Neural cell (in vitro differentiated cells): ENCODE measurements around the gene FHL2. TPM values are rescaled to one million over a fixed set of nuclear protein-coding genes. Genes with fewer than 3 reads are reported as not detected.

Source experiments
- H2AFZ ChIP-seq: fragments of 200-600, 300-800 bp; sonication (generic), shearing (Covaris generic); 2 replicates; pipeline ENCODE4 v1.6.0; 2014; ENCODE audit warnings: low read depth, mild to moderate bottlenecking, antibody characterized with exemption, low read length, moderate library complexity
- H3F3A ChIP-seq: fragments of 200-600 bp; shearing (Covaris generic); 2 replicates; pipeline ENCODE4 v1.6.1; 2016; ENCODE audit warnings: mild to moderate bottlenecking, moderate library complexity, mixed read lengths, antibody characterized with exemption, low read length; ENCODE audit not compliant: insufficient read depth, poor library complexity, severe bottlenecking
- H3K27ac ChIP-seq: fragments of 200-600, 300-800 bp; sonication (generic), shearing (Covaris generic); 2 replicates; pipeline ENCODE4 v1.5.1; 2014; ENCODE audit warnings: mild to moderate bottlenecking, low read length, moderate library complexity
- H3K27me3 ChIP-seq: fragments of 300-800, 200-600 bp; sonication (generic), shearing (Covaris generic); 2 replicates; pipeline ENCODE4 v1.6.0; 2014; ENCODE audit warnings: mild to moderate bottlenecking, low read depth, low read length, moderate library complexity; ENCODE audit not compliant: insufficient read depth
- H3K36me3 ChIP-seq: fragments of 300-800, 200-600 bp; sonication (generic), shearing (Covaris generic); 2 replicates; pipeline ENCODE4 v1.5.1; 2014; ENCODE audit warnings: mild to moderate bottlenecking, antibody characterized with exemption, low read length, moderate library complexity; ENCODE audit not compliant: insufficient read depth
- H3K4me2 ChIP-seq: fragments of 300-800, 200-600 bp; sonication (generic), shearing (Covaris generic); 2 replicates; pipeline ENCODE4 v1.6.0; 2014; ENCODE audit warnings: mild to moderate bottlenecking, low read length
- H3K4me3 ChIP-seq: fragments of 300-800, 200-600 bp; sonication (generic), shearing (Covaris generic); 2 replicates; pipeline ENCODE4 v1.5.1; 2014; ENCODE audit warnings: mild to moderate bottlenecking, low read length, moderate library complexity
- H3K79me2 ChIP-seq: fragments of 200-600 bp; shearing (Covaris generic); replicated peaks from 2 replicates; pipeline ENCODE4 v1.6.0; 2014; ENCODE audit warnings: mild to moderate bottlenecking, low read length, moderate library complexity; ENCODE audit not compliant: insufficient read depth
- H3K9ac ChIP-seq: fragments of 300-800, 200-600 bp; sonication (generic), shearing (Covaris generic); 2 replicates; pipeline ENCODE4 v1.6.1; 2016; ENCODE audit warnings: mild to moderate bottlenecking, low read length, mixed read lengths
- H3K9me2 ChIP-seq: fragments of 200-600 bp; shearing (Covaris generic); 2 replicates; pipeline ENCODE4 v1.6.1; 2016; ENCODE audit warnings: mild to moderate bottlenecking, low read length, mixed read lengths; ENCODE audit not compliant: insufficient read depth
- H3K9me3 ChIP-seq: fragments of 200-600, 300-800 bp; sonication (generic), shearing (Covaris generic); 2 replicates; pipeline ENCODE4 v1.6.1; 2016; ENCODE audit warnings: mild to moderate bottlenecking, mixed run types, low read length, moderate library complexity, mixed read lengths
- H4K20me1 ChIP-seq: fragments of 200-600 bp; shearing (Covaris generic); 2 replicates; pipeline ENCODE4 v1.6.1; 2016; ENCODE audit warnings: mild to moderate bottlenecking, mixed run types; ENCODE audit not compliant: insufficient read depth
- CTCF ChIP-seq: fragments of 450-650 bp; IDR thresholded peaks from 2 replicates; pipeline ENCODE4 v1.5.1; 2014; ENCODE audit warnings: antibody characterized with exemption, mild to moderate bottlenecking, moderate library complexity; ENCODE audit not compliant: poor library complexity, severe bottlenecking
- EP300 ChIP-seq: fragments of 450-650 bp; conservative IDR thresholded peaks from 2 replicates; pipeline ENCODE4 v1.6.1; 2014; ENCODE audit warnings: antibody characterized with exemption, mild to moderate bottlenecking, moderate library complexity; ENCODE audit not compliant: poor library complexity, severe bottlenecking
- EZH2 ChIP-seq: fragments of 200-600, 300-800 bp; shearing (Covaris generic), sonication (generic); IDR thresholded peaks from 2 replicates; pipeline ENCODE4 v1.6.1; 2014; ENCODE audit warnings: antibody characterized with exemption, low read length, borderline replicate concordance, mild to moderate bottlenecking; ENCODE audit not compliant: insufficient read depth, poor library complexity, severe bottlenecking
- MXI1 ChIP-seq: fragments of 450-650 bp; conservative IDR thresholded peaks from 2 replicates; pipeline ENCODE4 v1.6.1; 2014; ENCODE audit warnings: antibody characterized with exemption, mild to moderate bottlenecking; ENCODE audit not compliant: poor library complexity, severe bottlenecking
- POLR2AphosphoS5 ChIP-seq: IDR thresholded peaks from 2 replicates; pipeline ENCODE4 v1.6.1; 2012
- RAD21 ChIP-seq: fragments of 450-650 bp; conservative IDR thresholded peaks from 2 replicates; pipeline ENCODE4 v1.6.1; 2014; ENCODE audit warnings: antibody characterized with exemption, mild to moderate bottlenecking, moderate library complexity
- REST ChIP-seq: IDR thresholded peaks from 2 replicates; pipeline ENCODE4 v1.6.1; 2012; ENCODE audit warnings: borderline replicate concordance
- SMC3 ChIP-seq: fragments of 450-650 bp; conservative IDR thresholded peaks from 2 replicates; pipeline ENCODE4 v1.6.1; 2014; ENCODE audit warnings: antibody characterized with exemption, mild to moderate bottlenecking, moderate library complexity; ENCODE audit not compliant: poor library complexity
- TAF1 ChIP-seq: IDR thresholded peaks from 2 replicates; pipeline ENCODE4 v1.6.1; 2012; ENCODE audit warnings: low read depth
- polyA plus RNA-seq: library from polyadenylated mRNA; depleted of rRNA; stranded (reverse); fragments of >200 nt; gene quantifications from 2 replicates; pipeline ENCODE4 v1.2.3, GENCODE V29; 2014

Gene FHL2
- polyA plus RNA-seq, 1 donor from 2014 or later = 3.5 TPM

- no peaks in the 10 kb centered on the region for H3K27me3 ChIP-seq
- no peaks in the 10 kb centered on the region for H3K79me2 ChIP-seq
- no peaks in the 10 kb centered on the region for H3K9me2 ChIP-seq
- no peaks in the 10 kb centered on the region for H4K20me1 ChIP-seq
- no peak overlapping the region for H3K4me3 ChIP-seq
- no peak overlapping the region for H3K4me2 ChIP-seq
- H3F3A ChIP-seq = no peaks in the 10 kb centered on the region
- no peak overlapping the region for H3K9ac ChIP-seq
- TF ChIP-seq EP300 (no peak), EZH2 (no peak), TAF1 (no peak), POLR2AphosphoS5 (no peak), REST (no peak), MXI1 (no peak), RAD21 (no peak), CTCF (no peak), SMC3 (no peak)
- H3K36me3 ChIP-seq = no peaks in the 10 kb centered on the region
- H3K9me3 ChIP-seq = no peaks in the 10 kb centered on the region
- no peak overlapping the region for H2AFZ ChIP-seq
- H3K27ac ChIP-seq = no peak overlapping the region
Observed at GRCh38 chr2:105317937-105318336, 80.9 kb downstream of the FHL2 start.

- Histone ChIP-seq H3K4me3 (no peak overlapping the region), H3K9me3 (no peaks in the 10 kb centered on the region), H3K4me2 (no peak overlapping the region), H3K9me2 (no peaks in the 10 kb centered on the region), H2AFZ (no peak overlapping the region), H3K27ac (no peak overlapping the region), H3K36me3 (no peaks in the 10 kb centered on the region), H3K79me2 (peaks cover 12% of the 10 kb centered on the region), H4K20me1 (no peaks in the 10 kb centered on the region), H3K9ac (no peak overlapping the region), H3K27me3 (no peaks in the 10 kb centered on the region), H3F3A (no peaks in the 10 kb centered on the region)
- TF ChIP-seq TAF1 (no peak), CTCF (no peak), MXI1 (no peak), EZH2 (no peak), REST (no peak), EP300 (no peak), RAD21 (no peak), SMC3 (no peak), POLR2AphosphoS5 (no peak)
Observed at GRCh38 chr2:105315314-105315713, 83.5 kb downstream of the FHL2 start.
